Measurements from ENCODE around the gene KDM2A.

- no peak for TF ChIP-seq CTCF (IDR thresholded peaks at IDR 0.05)
- no peak for TF ChIP-seq POLR2A (IDR thresholded peaks at IDR 0.05)
These were observed 789 bp upstream of the KDM2A start for GRCh38 chr11:67118181-67118766.

Data from uterus (tissue), 2 donors.